Embryonic facial prominence (tissue), 1 donor: ENCODE results near the gene VPREB3.

Experiments used
- DNase-seq: peaks from one replicate; pipeline ENCODE4 v3.0.0-alpha.2; 2016; ENCODE audit errors: extremely low spot score

Gene VPREB3, protein sequence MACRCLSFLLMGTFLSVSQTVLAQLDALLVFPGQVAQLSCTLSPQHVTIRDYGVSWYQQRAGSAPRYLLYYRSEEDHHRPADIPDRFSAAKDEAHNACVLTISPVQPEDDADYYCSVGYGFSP

DNA sequence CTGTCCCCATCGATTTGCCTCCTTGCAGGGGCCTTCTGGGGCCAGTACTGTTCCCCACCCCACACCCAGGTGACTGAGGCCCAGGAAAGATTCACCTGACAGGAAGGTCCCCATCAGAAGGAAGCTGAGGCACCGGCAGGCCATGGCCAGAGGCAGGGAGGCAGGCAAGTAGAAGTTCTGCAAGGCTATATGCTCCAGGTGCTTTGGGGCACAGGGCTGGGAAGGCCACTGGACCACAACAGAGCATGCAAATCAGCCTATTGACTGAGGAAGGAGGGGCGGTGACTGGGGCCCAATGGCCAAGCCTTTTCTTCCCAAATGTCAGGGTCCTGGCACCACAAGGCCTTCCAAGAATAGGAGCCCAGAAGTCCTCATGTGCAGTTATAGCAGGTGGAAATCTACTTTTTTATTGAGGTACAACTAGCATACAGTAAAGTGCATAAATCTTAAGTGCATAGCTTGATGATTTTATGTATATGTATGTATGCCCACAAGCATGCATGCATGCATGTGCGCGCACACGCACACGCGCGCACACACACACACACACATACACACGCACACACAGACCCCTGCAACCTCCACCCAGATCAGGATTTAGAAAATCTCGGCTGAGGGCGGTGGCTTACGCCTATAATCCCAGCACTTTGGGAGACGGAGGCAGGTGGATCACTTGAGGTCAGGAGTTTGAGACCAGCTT, at the start of gene VPREB3:
TSS of gene VPREB3 (minus strand) at position 206 of the 700 bp plus-strand sequence. CDS start at position 144, 62 bp downstream.
- no peak for DNase-seq

DNA sequence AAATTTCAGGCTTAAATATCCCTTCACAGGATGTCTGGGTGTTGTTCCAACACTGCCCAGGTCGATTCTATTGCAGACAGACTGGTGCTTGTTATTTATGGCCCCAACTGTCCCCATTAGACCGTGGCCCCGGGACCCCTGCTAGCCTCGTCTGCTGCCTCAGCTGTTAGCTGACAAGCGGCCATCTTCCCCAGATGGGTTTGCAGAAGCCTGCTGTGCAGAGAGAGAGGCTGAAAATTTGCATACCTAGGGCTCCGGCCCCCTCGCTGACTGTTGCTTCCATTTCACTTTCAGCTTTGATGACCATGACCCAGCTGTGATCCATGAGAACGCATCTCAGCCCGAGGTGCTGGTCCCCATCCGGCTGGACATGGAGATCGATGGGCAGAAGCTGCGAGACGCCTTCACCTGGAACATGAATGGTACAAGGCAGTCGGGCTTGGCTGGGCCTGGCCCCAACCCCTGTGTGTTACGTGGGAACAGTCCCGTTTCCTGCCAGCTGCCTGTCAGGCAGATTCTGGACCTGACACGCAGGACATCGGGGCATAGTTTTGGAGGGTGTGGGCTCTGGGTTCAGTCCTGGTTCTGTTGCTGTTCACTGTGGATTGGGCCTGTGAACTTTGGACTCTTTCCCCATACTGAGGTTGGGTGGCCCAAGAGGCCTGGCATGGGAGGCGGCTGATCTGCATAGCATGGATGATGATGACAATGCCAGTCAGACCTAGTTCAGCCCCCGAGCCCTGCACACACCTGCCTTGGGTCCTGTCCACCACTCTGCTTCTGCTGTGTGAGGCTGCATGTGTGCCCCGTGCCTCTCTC, 49.0 kb upstream of the VPREB3 start:
- DNase-seq: no peak

DNA sequence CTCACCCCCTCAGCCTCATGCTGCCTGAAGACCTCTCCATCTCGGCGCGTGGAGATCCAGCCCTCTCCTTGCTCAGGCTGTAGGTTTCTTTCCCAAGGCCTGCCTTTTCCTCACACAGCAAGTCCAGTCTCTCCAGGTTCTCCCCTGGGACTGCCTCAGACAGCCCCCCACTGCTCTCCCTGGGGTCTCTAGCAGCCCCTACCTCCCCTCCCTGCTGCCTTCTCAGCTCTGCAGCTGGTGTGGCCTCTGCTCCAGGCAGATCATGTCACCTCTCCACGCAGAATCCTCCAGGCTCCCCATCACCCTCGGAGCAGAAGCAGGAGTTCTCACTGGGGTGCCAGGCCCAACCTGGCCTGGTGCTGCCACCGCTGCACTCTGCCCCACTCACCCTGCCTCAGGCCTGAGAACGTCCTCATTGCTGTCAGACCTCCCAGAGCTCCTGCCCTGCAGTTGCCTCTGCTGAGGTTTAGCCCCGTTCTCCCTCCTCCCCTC, 47.7 kb upstream of the VPREB3 start:
- no peak for DNase-seq

DNA sequence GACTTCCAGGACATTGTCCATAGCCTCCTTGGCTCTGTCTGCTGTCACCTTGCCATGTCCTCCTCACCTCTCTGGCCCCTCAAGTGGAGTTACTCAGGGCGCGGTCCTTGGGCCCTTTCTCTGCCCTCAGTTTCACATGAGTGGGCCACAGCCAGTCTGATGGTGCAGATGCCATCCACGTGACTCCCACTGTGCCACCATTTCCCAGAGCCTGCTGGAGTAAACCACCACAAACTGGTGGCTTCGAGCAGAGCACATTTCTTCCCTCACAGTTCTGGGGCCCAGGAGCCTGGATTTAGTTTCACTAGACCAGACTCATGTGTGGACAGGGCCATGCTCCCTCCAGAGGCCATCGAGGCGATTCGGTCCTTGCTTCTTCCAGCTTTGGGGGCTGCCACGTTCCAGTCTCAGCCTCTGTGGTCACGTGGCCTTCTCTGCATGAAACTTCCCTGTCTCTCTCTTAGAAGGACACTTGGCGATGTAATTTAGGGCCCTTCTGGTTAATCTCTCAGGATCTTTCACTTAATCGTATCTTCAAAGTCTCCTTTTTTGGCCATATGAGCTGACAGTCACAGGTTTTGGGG, 47.1 kb upstream of the VPREB3 start:
- DNase-seq: no peak

DNA sequence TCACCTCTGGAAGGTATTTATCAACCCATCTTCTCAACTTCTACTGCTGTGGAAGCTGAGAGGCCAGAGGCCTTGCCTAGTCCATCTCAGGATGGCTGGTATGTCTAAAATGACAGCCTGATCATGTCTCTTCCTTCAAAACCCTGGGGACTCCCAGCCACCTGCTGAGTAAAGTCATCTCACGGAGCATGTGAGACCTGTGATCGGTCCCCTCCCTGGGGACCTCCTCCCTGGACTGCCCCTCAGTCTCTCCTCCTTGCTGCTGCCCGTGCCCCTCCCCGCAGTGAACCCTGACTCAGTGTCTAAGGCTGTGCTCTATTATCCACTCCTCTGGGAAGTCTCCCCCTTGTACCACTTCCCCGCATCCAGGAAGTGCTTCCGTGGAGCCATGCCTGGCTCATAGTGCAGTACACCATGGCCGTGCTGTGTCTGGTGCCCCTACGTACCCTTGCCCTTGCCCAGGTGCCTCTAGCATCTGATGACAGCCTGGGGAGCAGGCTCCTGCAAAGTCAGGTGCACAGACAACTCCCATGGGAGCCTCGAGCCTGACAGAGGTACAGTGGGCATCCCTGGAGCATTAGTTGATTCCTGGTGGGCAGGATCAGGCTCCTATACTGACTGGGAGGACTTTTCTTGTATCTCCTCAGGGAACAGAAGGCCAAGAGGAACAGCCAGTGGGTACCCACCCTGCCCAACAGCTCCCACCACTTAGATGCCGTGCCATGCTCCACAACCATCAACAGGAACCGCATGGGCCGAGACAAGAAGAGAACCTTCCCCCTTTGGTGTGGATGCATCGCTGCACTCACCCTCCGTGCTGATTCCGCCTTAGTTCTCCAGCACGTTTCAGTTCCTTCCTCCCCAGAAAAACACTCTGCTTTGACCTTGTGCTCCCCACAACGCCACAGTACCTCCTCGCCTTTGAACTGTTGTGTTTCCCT, 46.3 kb upstream of the VPREB3 start:
- DNase-seq: no peak

DNA sequence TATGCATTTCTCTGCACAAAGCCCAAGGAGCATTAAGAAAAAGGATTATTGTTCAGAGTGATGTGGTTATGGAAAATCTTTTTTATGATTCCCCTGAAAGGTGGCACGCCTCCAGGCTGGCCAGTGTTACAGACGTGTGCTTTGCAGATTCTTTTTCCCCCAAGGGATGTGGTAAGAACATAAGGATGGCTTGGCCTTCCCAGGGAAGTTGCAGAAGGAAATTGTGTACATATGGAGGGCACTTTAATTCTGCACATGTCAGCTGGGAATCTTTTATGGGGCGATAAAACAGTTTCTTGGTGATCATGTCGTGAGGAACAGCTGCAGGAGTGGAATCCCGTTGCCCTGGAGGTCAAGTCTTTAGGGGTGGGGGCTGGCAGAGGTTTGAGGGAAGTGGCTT, 42.2 kb upstream of the VPREB3 start:
- DNase-seq: no peak

DNA sequence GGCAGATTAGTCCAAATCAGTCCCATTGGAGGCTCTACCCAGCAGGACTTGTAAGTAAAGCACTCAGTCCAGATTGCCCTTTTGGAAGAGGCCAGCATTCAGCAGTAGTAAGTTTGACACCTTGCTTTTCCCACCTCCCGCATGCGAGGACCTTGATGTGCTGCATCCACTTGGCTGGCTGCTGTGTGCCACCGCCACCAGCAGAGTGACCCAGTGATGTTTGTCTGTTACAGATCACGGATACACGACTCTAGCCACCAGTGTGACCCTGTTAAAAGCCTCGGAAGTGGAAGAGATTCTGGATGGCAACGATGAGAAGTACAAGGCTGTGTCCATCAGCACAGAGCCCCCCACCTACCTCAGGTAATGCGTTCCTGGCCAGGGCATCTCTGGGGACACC, 39.1 kb upstream of the VPREB3 start:
- DNase-seq: no peak

DNA sequence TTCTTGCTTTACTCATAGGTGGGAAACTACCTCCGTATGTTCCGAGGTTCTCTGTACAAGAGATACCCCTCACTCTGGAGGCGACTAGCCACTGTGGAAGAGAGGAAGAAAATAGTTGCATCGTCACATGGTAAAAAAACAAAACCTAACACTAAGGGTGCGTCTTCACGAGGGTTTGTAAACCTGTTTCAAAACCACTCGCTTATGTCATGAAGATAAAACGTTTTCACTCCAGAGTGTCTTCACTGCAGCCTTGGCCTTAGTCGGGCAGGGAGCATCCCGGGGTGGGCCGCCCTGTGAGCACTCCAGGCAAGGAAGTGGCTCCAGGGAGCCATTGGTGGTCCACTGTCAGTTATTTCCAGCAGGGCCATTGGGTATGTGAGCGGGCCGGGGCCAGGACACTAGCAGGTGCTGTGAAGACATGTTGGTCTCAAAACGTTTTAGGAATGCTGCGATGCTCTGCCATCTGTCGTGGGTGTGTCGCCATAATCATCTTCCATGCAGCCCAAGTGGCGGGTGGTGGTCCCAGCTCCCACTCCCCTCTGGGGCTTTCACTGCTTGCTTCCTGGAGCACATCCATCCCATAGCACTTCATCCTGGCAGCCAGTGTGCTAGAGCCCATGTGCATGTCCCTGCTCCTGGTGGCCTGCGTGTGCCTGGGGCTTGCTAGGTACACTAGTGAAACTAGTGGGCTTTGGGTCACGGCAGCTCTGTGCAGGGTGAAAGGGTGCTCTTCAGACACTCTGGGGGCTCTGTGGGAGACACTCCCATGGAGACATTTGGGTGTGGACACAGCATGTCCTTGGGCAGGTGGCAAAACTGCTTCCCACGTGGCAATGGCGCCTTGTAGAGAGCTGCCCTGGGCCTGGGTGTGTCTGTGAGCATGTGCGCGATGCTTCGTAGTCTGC, 37.8 kb upstream of the VPREB3 start:
- no peak for DNase-seq

DNA sequence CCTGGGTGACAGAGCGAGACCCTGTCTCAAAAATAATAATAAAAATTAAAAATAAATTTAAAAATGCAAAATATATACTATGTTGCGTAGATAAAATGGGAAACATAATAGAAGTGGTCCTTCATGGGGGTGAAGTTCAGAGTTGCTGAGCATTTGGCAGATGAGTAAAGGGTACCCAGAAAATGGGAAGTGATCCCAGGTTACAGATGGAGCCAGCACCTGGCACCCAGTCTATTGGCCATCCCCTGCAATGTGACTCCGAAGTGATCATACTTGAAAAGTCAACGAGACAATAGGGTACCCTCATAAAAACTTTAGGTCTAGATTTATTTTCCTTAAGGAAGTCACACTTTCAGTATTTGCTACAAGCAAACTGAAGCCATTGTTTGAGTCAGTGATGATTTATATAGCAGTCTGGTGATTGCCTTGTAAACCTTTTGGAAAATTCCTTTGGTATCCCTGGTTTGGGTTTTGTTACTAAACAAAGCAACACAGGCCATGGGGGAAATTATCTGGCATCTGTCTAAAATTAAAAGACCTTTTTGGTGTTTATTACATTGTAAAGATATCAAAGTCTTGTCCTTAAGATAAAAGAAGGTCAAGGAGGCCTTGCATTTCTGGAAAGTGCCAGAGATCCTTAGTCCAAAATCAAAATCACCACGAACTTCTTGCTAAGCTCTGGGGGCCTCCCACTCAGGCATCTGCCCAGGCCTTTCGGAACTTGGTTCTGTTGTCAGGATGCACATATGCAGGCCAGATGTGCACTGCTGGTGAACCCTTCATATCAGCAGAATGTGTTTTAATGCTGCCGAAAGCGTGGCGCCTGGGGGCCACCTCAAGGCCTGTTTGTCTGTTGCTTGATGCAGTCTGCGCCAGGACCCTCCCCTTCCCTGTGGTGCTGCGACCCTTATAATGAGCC, 36.9 kb upstream of the VPREB3 start:
- DNase-seq: no peak

DNA sequence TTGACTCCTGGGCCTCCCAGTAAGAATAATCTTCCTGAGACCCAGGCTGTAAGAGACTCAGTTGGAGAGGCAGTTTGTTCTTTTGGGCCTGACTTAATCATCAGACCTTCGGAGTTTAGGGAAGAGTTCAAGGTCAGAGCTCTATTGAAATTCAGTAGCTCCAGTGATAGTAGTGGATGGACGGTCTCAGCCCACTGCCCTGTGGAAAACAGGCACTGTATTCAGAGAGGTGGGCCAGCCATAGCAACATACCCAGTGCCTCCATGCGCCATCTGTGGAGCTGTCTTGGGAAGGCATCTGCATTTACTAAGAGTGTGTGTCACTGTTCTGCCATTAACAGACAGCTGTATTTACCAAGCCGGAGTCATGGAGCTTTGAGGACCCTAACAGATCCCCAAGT, 35.4 kb upstream of the VPREB3 start:
- no peak for DNase-seq

DNA sequence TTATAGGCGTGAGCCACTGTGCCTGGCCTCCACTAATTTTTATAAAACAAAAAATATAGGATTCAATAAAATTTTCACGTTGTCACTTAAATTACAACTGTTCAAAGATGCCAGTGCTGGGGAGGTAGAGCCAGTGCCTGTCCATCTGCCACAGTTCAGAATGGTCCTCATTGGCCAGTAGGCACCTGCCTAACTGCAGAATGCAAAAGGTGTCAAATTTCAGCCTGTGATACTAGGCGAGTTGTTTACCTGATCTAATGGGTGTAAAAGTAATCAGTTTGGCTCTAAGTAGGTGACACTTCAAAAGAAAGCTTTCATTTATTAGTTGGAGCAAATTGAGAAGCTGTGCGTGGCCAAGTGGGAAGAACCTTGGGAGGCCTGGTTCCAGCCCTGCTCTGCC, 34.9 kb upstream of the VPREB3 start:
- DNase-seq: no peak

DNA sequence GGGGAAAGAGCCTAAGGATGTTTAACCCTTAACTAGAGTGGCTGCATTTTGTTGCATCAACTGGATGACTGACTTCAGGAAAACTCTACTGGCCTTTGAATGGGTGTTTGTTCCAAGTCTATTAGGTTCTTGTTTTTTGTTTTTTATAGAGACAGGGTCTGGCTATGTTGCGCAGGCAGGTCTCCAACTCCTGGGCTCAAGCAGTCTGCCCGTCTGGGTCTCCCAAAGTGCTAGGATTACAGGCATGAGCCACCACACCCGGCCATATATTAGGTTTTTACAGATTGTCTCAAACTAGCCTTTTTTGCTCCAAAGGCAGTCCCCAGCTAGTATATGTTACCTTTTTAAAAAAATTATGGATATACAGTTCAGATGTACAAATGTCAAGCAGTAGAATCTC, 33.7 kb upstream of the VPREB3 start:
- DNase-seq: no peak

DNA sequence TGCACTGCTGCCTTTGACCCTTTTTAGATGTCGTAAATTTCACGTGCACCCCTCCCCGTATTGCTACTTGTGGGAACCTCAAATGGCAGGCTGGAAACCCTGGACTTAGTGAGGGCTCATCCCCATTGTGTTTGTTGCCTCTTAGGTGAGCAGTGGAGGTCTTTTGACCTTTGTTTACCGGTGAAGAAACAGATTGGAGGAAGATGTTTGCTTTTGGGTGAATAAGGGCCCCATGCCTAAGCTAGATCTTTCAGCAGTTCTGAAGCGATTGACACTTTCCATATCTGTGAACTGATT, 33.3 kb upstream of the VPREB3 start:
- DNase-seq: no peak

DNA sequence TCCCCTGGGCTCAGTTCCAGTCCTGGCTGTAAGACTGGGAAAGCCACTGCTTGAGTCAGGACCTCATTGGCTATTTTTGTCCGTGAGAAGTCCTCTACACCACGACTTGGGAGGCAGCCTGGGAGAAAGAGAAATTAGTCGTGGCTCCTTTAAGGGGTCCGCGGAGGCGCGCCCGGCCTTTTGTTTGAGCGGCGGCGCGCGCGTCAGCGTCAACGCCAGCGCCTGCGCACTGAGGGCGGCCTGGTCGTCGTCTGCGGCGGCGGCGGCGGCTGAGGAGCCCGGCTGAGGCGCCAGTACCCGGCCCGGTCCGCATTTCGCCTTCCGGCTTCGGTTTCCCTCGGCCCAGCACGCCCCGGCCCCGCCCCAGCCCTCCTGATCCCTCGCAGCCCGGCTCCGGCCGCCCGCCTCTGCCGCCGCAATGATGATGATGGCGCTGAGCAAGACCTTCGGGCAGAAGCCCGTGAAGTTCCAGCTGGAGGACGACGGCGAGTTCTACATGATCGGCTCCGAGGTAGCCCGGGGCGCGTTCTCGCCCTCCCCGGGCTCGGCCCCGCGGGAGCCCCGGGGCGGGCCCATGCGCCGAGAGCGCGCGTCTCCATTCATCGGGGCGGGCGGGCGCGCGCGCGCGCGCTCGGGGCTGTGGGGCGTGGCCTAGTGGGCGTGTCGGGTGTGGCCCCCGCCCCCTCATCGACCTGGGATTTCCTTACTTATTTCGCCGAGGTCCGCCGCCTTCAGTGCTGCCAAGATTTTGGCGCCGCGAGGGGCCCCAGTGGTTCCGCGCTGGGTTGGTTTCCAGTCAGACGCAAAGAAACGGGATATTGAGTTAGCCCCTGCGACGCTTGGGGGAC, 32.8 kb upstream of the VPREB3 start, which contains the start of gene SMARCB1:
TSS of gene SMARCB1 (plus strand) at position 215 of the 848 bp plus-strand sequence. CDS start at position 419, 204 bp downstream.
- peak; percentile 81 for DNase-seq

DNA sequence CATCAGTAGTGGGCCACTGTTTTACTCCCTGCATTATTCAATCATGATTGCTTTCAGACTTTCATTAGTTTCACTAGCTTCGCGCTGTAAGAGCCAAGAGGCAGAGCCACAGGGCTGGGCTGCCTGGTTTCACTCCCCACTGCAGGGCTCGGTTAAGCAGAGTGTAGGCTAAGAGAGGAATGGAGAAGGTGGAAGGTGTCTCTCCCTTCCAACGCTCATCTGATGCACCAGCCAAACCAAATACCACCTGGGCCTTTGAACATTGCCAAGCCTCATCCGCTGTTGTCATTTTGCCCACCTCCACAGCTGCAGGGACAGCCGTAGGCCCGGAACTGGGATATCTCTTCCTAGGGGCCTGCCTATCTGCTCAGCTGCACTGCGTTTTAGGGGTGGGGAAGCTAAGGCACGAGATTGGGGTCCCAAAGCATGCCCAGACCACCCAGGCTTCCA, 32.1 kb upstream of the VPREB3 start:
- DNase-seq: no peak

DNA sequence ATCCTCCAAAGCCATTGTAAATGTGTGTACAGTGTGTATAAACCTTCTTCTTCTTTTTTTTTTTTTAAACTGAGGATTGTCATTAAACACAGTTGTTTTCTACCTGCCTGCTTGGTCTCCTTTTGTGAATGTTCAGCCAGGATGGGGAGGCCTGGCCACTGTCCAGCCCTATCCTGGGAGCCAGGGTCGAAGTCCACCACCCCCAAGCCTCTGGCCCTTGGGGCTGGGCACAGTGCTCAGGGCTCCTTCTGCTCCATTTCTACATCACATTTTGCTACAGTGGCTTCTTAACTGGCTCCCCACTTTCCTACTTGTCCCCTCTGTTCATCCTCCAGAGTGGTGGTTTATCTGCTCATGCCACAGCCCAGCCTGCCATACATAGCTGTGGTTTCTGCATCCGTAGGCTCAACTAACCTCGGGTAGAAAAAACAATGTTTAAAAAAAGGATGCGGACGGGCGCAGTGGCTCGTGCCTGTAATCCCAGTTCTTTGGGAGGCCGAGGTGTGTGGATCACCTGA, 30.0 kb upstream of the VPREB3 start:
- DNase-seq: no peak

DNA sequence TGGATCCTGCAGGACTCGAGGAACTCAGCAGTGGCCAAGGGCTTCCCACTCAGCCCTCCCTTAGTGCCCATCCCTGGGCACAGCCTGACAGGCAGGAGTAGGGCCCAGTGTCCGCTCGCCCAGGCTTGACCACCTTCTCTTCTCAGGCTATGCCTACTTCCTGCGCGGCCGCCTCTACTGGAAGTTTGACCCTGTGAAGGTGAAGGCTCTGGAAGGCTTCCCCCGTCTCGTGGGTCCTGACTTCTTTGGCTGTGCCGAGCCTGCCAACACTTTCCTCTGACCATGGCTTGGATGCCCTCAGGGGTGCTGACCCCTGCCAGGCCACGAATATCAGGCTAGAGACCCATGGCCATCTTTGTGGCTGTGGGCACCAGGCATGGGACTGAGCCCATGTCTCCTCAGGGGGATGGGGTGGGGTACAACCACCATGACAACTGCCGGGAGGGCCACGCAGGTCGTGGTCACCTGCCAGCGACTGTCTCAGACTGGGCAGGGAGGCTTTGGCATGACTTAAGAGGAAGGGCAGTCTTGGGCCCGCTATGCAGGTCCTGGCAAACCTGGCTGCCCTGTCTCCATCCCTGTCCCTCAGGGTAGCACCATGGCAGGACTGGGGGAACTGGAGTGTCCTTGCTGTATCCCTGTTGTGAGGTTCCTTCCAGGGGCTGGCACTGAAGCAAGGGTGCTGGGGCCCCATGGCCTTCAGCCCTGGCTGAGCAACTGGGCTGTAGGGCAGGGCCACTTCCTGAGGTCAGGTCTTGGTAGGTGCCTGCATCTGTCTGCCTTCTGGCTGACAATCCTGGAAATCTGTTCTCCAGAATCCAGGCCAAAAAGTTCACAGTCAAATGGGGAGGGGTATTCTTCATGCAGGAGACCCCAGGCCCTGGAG, 29.3 kb upstream of the VPREB3 start:
- DNase-seq: no peak
